PC-9 (cell line): ENCODE data around the gene COPG1.

Experiments
- CTCF ChIP-seq: fragments of 200-600 bp; sonication (generic); conservative IDR thresholded peaks from 2 replicates; pipeline ENCODE4 v1.6.1; 2017; ENCODE audit warnings: mixed run types, antibody characterized with exemption, mild to moderate bottlenecking, moderate library complexity
- EZH2 ChIP-seq: fragments of 200-600 bp; sonication (generic); IDR thresholded peaks from 2 replicates; pipeline ENCODE4 v1.8.0; 2017; ENCODE audit warnings: antibody characterized with exemption, low read depth

- TF ChIP-seq CTCF (no peak), EZH2 (no peak)
Measured at GRCh38 chr3:129238945-129239705, 10.3 kb upstream of the COPG1 start.
